Measurements from ENCODE around the gene SIM1.

Gene SIM1

GRCh38 chr6:100484474-100484873 lies 19.8 kb upstream of the SIM1 start:
- Histone ChIP-seq H3K4me2 (ENCODE audit: low read length) (peak overlapping the region; percentile 69), H3K36me3 (ENCODE audit: insufficient read depth, low read length) (no peaks in the 10 kb centered on the region)

GRCh38 chr6:100482698-100483097 lies 18.0 kb upstream of the SIM1 start:
- no peak overlapping the region for H3K4me3 ChIP-seq (ENCODE audit: low read depth, low read length, poor library complexity, severe bottlenecking)
- H3F3A ChIP-seq (ENCODE audit: insufficient read depth, low read length): peaks cover 5% of the 10 kb centered on the region; the same call in 1 of the 2 replicates
- H4K20me1 ChIP-seq (ENCODE audit: insufficient read depth, low read length): no peaks in the 10 kb centered on the region
- no peak for TF ChIP-seq CTCF (IDR thresholded peaks at IDR 0.05; ENCODE audit: low read length)
- no peak for TF ChIP-seq EZH2 (IDR thresholded peaks at IDR 0.05; ENCODE audit: borderline replicate concordance, low read length)
- no peak overlapping the region for H2AFZ ChIP-seq (ENCODE audit: low read length)
- no peaks in the 10 kb centered on the region for H3K9me2 ChIP-seq (ENCODE audit: low read depth, low read length)
- peak overlapping the region; percentile 97 for H3K27ac ChIP-seq (ENCODE audit: low read depth, low read length, poor library complexity, severe bottlenecking)
- H3K4me1 ChIP-seq (ENCODE audit: insufficient read depth, low read length, severe bottlenecking): peaks cover 75% of the 10 kb centered on the region
- no peaks in the 10 kb centered on the region for H3K9me3 ChIP-seq (ENCODE audit: low read length)
- H3K4me2 ChIP-seq (ENCODE audit: low read length): peak overlapping the region; percentile 69; the same call in 1 of the 2 replicates
- H3K9ac ChIP-seq (ENCODE audit: low read length): peak overlapping the region; percentile 2; the same call in 1 of the 2 replicates
- H3K36me3 ChIP-seq (ENCODE audit: insufficient read depth, low read length): no peaks in the 10 kb centered on the region
- H3K27me3 ChIP-seq (ENCODE audit: insufficient read depth, low read length): no peaks in the 10 kb centered on the region
- H3K79me2 ChIP-seq (ENCODE audit: insufficient read depth, low read length): no peaks in the 10 kb centered on the region

More at GRCh38 chr6:100484474-100484873, 19.8 kb upstream of the SIM1 start:
- Histone ChIP-seq H3K9me2 (ENCODE audit: low read depth, low read length) (no peaks in the 10 kb centered on the region), H3K27me3 (ENCODE audit: insufficient read depth, low read length) (no peaks in the 10 kb centered on the region), H3F3A (ENCODE audit: insufficient read depth, low read length) (peaks cover 5% of the 10 kb centered on the region; the same call in 1 of the 2 replicates), H3K9me3 (ENCODE audit: low read length) (no peaks in the 10 kb centered on the region), H3K79me2 (ENCODE audit: insufficient read depth, low read length) (no peaks in the 10 kb centered on the region), H3K4me3 (ENCODE audit: low read depth, low read length, poor library complexity, severe bottlenecking) (peak overlapping the region; percentile 56), H2AFZ (ENCODE audit: low read length) (no peak overlapping the region), H3K9ac (ENCODE audit: low read length) (peak overlapping the region; percentile 68), H4K20me1 (ENCODE audit: insufficient read depth, low read length) (no peaks in the 10 kb centered on the region), H3K27ac (ENCODE audit: low read depth, low read length, poor library complexity, severe bottlenecking) (peak overlapping the region; percentile 97), H3K4me1 (ENCODE audit: insufficient read depth, low read length, severe bottlenecking) (peaks cover 82% of the 10 kb centered on the region)
- TF ChIP-seq EZH2 (IDR thresholded peaks at IDR 0.05; ENCODE audit: borderline replicate concordance, low read length): no peak

GRCh38 chr6:100479179-100480035 lies 14.7 kb upstream of the SIM1 start:
- TF ChIP-seq EZH2 (IDR thresholded peaks at IDR 0.05; ENCODE audit: borderline replicate concordance, low read length) (no peak), CTCF (IDR thresholded peaks at IDR 0.05; ENCODE audit: low read length) (peak; percentile 75)
- H3K27ac ChIP-seq (ENCODE audit: low read depth, low read length, poor library complexity, severe bottlenecking): peak overlapping the region; percentile 66
- H4K20me1 ChIP-seq (ENCODE audit: insufficient read depth, low read length): no peaks in the 10 kb centered on the region
- no peaks in the 10 kb centered on the region for H3K79me2 ChIP-seq (ENCODE audit: insufficient read depth, low read length)
- no peaks in the 10 kb centered on the region for H3K9me2 ChIP-seq (ENCODE audit: low read depth, low read length)
- H3K9ac ChIP-seq (ENCODE audit: low read length): peak overlapping the region; percentile 40; the same call in 1 of the 2 replicates
- no peaks in the 10 kb centered on the region for H3K36me3 ChIP-seq (ENCODE audit: insufficient read depth, low read length)
- H3F3A ChIP-seq (ENCODE audit: insufficient read depth, low read length): no peaks in the 10 kb centered on the region
- no peak overlapping the region; the same call in 1 of the 2 replicates for H3K4me2 ChIP-seq (ENCODE audit: low read length)
- H2AFZ ChIP-seq (ENCODE audit: low read length): peak overlapping the region; percentile 60
- no peaks in the 10 kb centered on the region for H3K27me3 ChIP-seq (ENCODE audit: insufficient read depth, low read length)
- H3K4me3 ChIP-seq (ENCODE audit: low read depth, low read length, poor library complexity, severe bottlenecking): no peak overlapping the region
- H3K9me3 ChIP-seq (ENCODE audit: low read length): no peaks in the 10 kb centered on the region
- peaks cover 59% of the 10 kb centered on the region for H3K4me1 ChIP-seq (ENCODE audit: insufficient read depth, low read length, severe bottlenecking)

Data from OCI-LY1 (cell line).